Measurements from ENCODE around the gene CCNA2.

CCNA2 gene

GRCh38 chr4:121823505-121824170 lies at the start of gene CCNA2:
TSS of gene CCNA2 (minus strand) at chr4:121823883. CDS start at chr4:121823628, 255 bp downstream.
- DNase-seq (ENCODE audit: low read depth) = peak; percentile 87

GRCh38 chr4:121869841-121870822 lies 46.4 kb upstream of the CCNA2 start, which contains the start of gene BBS7:
TSS of gene BBS7 (minus strand) at chr4:121870474. CDS start at chr4:121870313, 161 bp downstream.
- DNase-seq (ENCODE audit: low read depth) = peak; percentile 86

GRCh38 chr4:121863799-121864198 lies 40.1 kb upstream of the CCNA2 start:
- no peak for DNase-seq (ENCODE audit: low read depth)

DNA sequence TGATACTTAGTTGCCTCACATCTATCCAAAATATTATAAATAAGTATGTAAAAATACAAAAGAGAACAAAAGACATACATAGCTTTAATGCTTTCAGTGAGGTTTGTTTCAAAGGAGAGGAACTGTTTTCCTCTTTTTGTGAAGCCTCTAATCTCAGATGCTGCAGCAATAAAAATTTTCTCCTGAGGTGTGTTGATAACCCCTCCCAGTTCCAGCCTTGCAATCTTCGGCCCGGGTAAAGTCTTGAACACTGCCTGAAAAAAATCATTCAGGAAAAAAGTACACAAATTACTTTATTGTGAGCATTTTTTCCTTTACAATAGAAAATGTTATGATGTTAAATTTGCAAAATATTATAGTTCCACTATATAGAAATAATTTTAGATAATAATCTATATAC lies 37.7 kb upstream of the CCNA2 start:
- no peak for DNase-seq (ENCODE audit: low read depth)

GRCh38 chr4:121860121-121860520 lies 36.4 kb upstream of the CCNA2 start:
- DNase-seq (ENCODE audit: low read depth) = no peak

DNA sequence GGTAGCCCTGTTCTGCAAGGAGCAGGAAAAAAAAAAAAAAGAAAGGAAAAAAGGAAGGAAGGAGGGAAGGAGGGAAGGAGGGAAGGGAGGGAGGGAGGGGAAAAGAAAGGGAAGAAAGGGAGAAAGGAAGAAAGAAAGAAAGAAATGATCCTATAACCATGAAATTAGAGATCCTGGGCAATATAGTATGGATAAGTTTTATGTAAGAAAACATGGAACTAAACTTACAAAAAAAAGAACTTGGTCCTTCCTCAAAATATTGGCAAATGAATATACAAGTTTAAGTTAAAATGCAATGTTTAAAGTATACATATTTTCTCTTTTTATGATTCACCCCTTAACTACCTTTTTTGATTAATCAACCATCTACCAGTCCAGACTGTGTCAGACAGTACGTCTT lies 27.7 kb upstream of the CCNA2 start:
- no peak for DNase-seq (ENCODE audit: low read depth)

DNA sequence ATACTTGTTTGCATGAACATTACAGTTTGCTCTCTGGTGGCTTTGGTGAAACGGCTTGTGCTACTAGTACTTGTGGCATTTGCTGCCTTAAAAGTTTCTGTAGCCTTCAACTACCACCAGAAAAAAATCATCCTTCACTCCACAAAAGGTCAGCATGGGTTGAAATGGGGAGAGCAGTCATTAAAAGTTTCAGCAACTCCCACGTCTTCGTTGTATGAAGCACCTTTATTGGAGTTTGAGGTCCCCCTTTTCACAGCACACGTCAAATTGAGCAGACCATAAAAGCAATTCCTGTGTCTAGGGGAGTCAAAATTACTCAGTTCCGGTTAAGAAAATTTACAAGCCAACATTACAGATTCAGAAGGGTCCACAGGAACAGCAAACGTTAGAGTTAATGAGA lies 23.0 kb upstream of the CCNA2 start:
- DNase-seq (ENCODE audit: low read depth) = no peak

GRCh38 chr4:121842862-121843261 lies 19.2 kb upstream of the CCNA2 start:
- no peak for DNase-seq (ENCODE audit: low read depth)

GRCh38 chr4:121838136-121838535 lies 14.5 kb upstream of the CCNA2 start:
- no peak for DNase-seq (ENCODE audit: low read depth)

GRCh38 chr4:121829511-121829910 lies 5.8 kb upstream of the CCNA2 start:
- no peak for DNase-seq (ENCODE audit: low read depth)

DNA sequence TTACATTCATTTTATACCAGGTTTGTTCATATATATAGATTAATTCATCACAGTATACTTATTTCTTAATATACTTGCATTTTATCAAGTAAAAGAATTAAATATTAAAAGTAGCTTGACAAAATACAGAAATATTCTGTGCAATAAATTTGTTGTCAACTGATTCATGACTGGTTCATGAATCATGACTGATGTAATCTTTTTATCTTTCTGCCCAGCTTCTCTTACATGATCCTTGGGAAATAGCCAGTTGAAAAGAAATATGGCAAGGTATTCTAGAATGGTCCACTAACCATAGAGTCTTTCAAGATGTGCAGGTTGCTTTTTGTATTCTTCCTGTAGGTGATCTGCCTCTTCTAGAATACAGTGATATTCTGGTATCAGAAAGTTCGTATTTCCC lies 4.2 kb upstream of the CCNA2 start:
- DNase-seq (ENCODE audit: low read depth) = no peak

GRCh38 chr4:121824950-121825349 lies 1.3 kb upstream of the CCNA2 start:
- DNase-seq (ENCODE audit: low read depth) = no peak

- DNase-seq (ENCODE audit: low read depth) = no peak
Observed at GRCh38 chr4:121824171-121824527, 466 bp upstream of the CCNA2 start.

DNA sequence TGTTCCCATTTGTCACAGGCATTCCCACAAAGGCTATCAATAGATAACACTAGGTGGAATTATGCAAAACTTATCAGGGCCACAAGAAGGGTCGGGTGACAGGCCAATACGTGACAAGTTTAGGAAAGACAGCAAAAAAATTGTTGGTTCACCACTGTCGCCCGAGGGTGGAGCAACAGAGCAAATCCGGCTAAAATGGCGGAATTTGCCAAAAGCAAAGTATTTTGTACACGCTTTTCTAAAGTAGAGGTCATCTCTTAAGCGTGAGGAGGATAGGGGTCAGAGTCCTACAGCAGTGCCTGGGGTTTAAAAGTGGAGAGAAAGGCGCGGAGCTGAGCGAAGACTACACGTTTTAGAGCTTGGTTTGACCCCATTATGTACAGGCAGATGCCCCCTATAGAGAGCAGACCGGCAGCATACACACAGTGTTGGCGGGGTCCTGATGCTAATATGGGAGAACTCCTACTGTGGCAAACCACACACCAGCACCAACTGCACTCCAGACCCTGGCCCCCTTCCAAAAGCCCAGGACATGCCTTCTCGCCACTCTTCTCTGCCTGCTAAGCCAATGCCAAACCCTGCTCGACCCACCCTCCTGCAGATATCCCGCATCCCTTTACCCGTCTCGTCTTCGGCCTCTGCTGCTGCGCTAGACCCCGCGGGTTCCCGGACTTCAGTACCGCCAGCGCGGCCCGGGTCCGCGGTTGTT lies 733 bp downstream of the CCNA2 start:
- no peak for DNase-seq (ENCODE audit: low read depth)

GRCh38 chr4:121822047-121822446 lies 1.6 kb downstream of the CCNA2 start:
- DNase-seq (ENCODE audit: low read depth) = no peak

- no peak for DNase-seq (ENCODE audit: low read depth)
Observed at GRCh38 chr4:121819216-121819965, 4.3 kb downstream of the CCNA2 start.

DNA sequence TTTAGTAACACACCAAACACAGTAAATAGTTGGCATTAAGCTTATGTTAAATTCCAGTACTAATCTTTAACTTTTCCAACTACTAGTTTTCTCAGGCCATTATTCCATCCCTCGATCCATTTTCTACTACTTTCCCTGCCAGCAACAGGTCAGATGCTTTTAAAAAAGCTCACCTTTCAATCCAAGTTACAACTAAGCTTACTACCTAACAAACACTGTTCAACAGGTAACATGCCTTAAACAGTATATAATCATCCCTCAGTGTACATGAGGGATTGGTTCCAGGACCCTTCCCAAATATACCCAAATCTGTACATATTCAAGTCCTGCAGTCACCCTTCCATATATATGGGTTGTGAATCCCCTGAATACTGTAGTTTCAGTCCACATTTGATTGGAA lies 5.5 kb downstream of the CCNA2 start:
- DNase-seq (ENCODE audit: low read depth) = no peak

DNA sequence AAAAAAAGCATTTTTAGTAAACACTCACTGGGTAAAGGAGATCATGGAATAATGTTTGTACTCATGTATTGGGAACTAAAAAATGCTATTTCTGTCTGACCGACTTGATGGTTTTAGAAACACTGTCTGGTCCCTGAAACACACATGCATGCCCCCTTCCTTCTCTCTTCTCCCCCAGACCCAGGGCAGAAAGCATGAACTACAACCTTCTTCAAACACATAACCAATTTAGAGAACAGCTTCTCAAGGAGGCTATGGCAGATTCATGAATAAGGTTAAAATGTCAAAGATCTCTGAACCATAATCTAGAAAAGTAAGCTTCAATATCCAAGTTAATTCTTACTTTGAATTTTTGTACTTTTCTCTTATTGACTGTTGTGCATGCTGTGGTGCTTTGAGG lies 6.0 kb downstream of the CCNA2 start:
- no peak for DNase-seq (ENCODE audit: low read depth)

- DNase-seq (ENCODE audit: low read depth) = no peak
Observed at GRCh38 chr4:121817006-121817405, 6.7 kb downstream of the CCNA2 start.

DNA sequence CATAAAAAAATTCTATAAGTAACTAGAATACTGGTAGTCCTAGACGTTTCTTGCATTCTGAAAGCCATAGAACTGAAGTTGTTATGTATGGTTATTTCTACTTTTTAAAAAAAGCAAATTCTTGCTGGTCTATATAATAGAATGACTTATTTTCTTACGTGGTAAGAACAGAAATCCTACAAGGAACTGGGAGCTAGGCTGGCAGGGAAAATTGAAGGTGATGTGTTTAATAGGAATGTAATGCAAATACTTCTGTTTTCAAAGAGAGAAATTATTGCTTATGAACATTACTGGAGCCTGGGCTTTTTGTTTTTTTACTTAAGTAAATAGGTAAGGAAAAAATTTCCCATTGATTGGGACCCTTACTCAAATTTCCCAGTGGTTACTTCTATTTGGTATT lies 8.9 kb downstream of the CCNA2 start:
- DNase-seq (ENCODE audit: low read depth) = no peak

DNA sequence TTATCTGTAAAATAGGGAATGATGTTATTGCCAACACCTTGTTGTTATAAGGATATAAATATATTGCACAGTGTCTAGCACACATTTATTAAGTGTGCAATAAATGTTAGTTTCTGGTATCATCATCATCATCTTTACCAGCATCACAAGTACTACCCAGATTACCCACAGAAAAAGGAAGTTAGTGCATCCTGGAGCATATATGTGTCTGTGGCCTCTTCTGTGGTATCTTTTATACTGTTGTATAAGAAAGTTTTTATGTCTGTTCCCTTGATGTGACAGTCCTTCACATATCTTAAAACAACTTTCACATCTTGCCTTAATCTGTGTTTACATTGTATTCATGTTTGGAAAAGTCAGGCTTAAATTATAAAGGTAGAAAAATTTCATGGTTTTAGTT lies 12.6 kb downstream of the CCNA2 start:
- no peak for DNase-seq (ENCODE audit: low read depth)

- no peak for DNase-seq (ENCODE audit: low read depth)
Observed at GRCh38 chr4:121806411-121806810, 17.3 kb downstream of the CCNA2 start.
